AG08396 (cell line): Measurements from ENCODE around the gene HOXA9.
A peak's percentile ranks its signal among the peaks of the same experiment; 100 is the strongest.

ENCODE experiments used
- DNase-seq: peaks from one replicate; pipeline ENCODE4 v3.0.0; 2012; ENCODE audit warnings: low spot score, mixed read lengths

HOXA9 gene

DNA sequence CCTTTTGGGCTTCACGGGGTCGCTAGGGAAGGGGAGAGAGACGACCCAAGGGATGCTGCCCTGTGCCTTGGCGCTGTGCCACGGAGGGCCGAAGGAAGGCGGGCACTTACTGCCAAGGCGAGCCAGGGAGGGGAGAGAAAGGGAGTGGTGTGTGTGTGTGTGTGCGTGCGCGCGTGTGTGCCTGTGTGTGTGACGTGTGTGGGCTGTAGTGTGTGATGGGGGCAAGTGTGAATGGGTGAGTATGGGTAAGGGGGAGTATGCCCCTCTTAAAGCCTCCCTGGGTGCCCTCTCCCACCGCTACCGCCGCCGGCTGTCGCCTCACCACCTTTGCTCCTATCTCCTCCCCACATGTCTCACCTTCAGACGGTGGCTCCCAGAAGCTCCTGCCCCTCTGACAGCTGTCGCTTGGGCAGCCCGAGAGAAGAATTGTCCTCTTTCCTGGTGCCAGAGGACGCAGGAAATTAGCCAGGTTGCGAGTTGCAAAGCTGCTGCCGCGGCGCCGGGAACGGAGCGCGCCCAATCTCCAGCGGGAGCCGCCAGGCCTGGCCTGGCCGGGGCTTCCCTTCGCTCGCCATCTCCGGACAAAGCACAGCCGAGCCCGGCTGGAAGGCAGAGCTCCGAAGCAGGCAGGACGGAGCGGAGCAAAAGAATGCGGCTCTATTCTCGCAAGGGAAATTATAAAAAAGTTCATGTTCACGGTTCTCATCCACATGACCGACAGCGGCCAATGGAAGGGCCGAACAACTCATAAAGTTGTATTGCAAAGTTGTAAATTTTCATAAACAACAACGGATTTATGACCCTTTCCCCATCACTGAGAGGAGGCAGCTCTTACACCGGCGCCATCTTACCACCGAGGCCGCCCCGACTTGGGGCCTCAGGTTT, 13.2 kb downstream of the HOXA9 start, which contains the start of gene HOXA3:
TSS of gene HOXA3 (minus strand) at position 653 of the 885 bp plus-strand sequence. CDS start 41,943 bp downstream, outside the sequence.
- peak; percentile 69 for DNase-seq

DNA sequence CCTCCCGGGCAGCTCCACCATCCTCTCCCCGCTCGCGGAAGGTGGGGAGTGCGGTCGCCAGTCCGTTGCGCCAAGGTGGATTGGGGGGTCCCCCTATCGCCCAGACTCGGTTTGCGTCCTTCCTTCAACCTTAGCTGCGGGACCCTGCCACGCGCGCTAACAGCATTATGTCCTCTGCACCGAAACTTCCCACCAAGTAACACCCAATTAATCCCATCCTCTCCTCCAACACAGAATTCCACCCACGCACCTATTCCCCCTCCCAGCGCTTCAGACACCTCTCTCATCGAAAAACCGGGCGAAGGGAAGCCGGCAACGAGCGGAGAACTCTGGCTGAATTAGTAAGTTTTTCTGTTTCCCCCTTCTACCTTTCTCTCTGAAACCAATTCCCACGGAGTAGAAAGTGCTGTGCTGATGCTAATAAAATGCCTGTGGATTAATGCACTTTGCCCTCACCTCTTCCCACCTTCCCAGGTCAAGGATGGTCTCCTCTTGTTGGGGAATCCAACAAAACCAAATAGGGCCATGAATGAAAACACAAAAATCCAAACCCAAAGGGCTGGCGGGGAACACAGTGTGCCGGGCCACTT, 13.9 kb downstream of the HOXA9 start:
- no peak for DNase-seq

DNA sequence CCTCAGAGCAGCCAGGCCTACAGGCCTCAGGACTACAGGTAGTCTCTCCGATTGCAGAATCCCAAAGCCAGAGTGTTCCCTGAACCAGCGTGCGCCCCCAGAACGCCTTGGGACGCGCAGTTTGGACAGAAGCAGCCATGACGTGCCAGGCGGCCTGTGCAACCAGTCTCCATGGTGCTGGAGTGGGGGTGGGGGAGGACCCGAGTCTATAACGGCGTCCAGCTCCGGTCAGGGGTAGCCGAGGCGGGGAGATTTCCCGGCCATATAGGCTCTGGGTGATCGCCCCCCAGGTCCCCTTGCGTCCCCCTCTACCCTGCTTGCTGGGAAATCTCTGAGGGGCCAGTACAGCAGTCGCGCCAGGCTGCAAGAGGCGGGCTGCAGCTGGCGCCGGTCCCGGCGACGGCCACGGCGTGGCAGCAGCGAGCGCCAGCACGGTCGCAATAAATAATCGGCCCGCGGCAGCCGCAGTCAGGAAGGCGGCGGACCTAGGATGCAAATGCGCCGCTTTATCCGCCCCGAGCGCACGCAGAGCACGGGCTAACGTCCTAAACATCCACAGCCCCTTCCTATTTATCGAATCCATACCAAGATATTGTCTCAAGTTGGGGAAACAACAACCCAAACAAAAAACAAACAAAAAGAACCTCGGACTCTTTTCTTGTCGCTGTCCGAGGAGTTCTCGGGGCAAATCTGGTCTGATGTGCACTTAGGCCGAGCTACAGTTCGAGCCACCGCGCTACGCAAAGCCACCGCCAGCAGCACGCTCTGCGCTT, 14.6 kb downstream of the HOXA9 start:
- peak; percentile 92 for DNase-seq

DNA sequence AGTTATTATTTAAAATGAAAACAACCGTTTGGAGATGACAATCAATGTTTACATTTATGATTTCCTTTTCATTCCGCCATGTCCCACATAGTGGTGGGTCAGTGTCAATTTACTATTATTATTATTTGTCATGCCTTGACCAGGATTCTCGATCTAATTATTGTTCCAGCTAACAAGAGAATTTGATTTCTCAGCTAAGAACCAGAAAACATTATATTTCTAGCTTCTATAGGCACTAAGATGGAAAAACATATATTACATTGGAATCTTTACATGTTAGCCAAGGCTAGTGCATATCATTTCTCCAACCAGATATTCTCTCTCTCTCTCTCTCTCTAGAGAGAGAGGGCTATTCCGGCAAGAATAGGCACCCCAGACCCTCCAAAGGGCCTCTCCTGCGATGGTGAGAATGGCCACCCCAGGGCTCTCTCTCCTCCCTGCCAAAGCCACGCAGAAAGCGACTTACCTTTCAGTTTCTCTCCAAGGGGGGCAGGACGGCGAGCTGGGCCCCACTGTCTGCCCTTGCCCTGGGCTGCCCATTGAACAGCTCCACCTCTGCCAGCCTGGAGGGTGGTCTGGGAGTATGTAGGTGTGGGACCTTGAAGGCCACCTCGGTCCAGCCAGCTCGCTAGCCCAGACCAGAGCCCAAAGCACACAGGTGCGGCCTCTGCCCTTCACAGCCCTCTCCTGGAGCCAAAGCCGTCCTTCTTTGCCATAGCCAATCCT, 15.3 kb downstream of the HOXA9 start:
- no peak for DNase-seq

DNA sequence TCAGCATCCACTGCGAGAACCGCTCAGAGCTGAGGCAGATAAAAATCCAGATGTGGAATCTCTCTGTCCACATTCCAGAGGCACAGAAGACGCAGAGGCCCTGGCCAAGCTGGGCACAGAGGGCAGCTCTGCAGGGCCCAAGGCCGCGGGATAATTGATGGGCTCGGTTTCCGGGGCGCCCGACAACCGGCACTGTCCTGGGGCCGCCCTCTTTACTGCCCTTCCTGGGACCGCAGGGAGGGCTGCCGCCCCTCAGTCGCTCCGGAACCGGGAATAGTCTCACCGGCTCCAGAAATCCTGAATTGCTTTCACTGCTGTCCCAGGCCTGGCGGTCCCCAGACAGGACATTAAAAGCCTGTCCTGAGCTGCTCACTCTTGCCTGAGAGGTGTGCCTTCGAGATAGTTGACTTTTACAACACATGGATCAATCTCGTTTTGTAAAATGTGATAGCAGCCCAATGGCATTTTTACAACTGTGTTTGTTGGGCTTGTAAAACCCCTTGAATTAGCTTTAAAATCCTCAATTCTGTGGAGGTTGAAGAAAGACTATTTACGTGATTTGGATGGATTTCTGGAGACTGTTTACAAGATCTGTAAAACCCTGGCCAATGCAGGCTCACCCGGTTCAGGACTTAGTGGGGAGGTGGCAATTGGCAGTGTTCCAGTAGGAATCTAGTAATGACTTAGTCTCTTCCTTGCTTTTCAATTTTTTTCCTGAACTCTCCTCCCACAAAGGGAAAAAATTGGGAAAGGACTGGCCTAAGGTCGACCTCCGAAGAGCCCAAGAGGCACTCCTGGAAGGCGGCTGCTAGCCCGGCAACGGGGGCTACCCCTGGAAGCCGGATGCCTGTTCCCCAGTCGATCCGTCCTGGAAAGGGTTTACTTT, 16.3 kb downstream of the HOXA9 start:
- DNase-seq, result peak; percentile 52

DNA sequence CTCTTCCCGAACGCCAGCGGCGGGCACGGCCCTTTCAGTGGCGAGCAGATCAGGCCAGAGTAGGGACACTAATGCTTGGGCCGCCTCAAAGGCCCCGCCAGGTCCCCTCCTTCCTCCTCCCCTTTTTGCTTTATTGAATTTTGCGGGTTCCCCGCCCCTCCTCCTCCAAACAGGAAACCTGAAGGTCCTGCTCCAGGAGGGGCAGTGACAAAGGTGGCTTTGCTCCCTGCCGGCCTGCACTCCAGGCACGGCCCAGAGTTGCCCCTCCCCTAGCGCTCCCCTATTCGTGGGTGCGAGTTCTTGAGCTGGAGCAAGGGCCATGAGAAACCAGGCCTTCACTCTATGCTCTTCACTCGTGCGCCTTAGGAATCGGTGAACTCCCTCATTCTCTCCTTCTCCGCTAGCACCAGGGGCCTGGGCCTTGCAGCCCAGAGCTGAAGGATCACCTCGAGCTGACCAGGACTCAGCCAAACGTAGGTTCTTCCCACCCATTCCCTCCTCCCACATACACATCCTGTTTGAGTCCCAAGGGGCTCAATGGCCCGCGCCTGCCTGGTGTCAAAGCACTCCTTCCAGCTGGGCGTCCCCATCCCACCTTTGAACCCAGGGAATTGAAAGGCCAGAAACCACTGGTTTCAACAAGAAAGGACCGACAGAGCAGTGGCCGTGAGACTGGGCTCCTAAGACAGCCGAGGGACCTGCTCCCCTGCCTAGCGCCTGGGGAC, 17.1 kb downstream of the HOXA9 start:
- peak; percentile 51 for DNase-seq

DNA sequence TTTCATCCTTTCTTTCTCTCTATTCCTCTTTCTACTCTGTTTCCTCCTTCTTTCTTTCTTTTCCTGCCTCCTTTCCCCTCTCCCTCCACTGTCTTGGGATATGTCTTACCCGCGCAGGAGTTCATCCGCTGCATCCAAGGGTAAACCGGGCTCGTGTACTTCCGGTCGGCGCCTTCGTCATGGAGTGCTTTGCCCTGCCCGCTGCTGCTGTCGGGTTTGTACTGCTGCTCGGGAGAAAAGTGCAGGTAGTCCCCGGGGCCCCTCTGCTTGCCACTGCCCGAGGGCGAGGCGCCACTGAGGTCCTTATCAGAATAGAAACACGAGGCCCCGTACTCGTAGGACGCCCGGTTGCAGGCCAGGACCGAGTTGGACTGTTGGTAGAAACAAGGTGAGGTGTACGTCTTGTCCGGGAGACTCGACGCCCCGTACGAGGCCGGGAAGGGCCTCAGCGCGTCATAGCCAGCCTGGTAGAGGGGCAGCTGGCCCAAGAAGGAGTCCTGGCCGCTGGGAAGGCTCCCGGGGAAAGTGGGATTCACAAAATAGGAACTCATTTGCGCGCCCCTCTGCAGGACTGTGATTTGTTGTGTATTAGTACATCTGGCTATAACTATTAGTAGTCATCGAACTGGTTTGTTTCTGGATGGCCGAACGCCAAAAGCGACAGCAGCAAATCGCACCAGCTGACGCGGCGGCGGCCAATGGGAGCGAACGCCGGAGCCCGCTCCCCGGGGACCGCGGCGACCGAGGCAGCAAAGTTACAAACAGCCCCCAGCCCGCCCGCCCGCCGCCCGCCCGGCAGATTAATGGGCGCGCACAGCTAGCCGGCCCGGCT, 17.9 kb downstream of the HOXA9 start, which contains the start of gene HOXA6:
TSS of gene HOXA6 (minus strand) at position 576 of the 832 bp plus-strand sequence. CDS start at position 551, 25 bp downstream.
- DNase-seq, result peak; percentile 80

DNA sequence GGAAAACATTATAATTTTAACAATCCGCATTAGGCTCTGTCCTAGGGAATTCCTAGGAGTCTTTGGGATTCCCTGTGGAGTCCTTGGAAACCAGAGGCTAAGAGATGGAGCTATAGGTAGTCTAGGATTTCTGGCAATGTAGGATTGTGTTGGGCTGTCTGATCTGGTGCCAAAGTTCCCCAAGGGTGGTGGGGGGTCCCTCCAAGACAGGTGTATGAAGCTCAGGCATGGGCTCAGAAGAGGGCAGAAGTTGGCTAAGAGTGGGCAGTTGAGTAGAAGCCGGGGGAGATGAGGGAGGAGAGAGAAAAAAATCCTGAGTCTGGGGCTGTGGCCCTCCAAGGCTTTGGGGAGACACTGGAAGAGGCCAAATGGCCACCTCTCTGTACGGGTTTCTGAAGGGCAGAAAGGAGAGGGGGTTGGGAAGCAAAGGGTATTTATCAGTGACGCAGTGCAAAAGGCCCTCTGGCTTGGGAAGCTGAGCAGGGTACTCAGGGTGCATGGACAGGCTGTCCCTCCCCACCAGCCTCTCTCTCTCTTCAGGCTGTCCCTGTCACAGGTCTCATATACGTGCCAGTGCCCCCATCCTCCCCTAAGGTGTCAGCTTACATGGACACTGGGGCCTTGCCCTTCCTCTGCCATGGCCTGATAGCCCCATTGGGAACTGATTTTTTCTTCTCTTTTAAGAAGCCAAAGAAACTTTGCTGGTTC, 18.7 kb downstream of the HOXA9 start:
- DNase-seq, result no peak

DNA sequence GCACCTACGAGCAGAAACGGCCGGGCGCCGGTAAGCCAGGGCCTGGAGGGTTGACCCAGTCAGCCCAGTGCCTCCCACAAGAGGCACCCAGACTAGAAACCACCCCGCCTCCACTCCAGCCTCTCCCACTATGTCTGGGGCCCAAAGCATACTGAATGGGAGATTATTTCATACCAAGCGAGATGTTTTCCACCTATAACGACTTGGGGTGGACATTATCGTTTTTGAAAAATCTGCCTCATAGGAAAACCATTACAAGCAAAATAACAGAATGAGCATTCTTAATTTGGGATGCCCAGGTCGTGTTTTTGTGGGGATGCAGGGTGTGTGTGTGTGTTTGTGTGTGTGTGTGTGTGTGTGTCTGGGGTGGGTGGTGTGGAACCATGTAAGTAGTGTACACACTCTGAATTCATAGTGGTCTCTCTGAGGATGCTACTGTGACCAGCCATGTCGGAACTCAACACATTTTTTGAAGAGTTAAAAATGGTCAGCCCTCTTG, 19.4 kb downstream of the HOXA9 start:
- DNase-seq, result no peak

DNA sequence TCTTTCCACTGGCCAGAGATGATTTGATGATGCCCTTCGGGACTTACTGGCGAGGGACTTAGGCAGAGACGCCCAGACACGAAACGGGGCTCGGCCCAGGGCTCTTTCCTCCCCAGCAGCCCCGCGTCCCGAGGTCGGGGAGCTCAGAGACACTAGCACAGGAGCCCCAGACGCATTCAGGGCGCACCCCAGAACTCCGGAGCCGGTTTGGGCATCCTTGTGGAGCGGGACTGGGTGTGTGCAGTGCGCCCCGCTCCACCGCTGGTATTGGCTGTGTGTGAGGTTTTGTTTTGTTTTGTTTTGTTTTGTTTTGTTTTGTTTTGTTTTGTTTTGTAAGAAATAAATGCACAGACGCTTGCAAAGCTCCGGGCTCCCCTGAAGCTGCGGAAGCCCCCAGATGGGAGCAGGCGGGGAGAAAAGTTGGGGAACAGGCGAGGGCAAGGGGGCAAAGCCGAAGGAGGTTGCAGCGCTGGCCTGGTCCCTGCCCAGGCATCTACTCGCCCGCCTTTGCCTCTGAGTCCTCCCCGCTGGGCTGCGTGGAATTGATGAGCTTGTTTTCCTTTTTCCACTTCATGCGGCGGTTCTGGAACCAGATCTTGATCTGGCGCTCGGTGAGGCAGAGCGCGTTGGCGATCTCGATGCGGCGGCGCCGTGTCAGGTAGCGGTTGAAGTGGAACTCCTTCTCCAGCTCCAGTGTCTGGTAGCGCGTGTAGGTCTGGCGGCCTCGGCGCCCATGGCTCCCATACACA, 20.0 kb downstream of the HOXA9 start:
- DNase-seq, result no peak

DNA sequence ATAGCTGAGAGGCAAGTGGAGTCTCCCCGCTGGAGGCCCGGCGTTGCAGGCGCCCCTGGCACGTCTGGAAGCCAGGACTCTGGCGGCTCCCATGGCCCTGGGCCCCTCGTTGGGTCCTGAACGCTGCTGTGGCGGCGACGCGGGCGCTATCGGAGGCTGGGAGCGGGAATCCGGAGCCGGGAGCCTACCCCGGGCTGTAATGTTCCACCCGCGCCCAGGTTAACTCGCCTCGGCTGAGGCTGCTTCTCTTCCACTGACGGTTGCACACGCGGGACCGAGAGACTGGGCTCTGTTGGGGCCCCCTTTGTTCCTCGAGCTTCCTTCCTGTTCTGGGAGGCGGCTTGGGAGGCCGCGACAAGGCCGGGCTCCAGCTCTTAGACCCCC, 20.6 kb downstream of the HOXA9 start:
- DNase-seq, result no peak

DNA sequence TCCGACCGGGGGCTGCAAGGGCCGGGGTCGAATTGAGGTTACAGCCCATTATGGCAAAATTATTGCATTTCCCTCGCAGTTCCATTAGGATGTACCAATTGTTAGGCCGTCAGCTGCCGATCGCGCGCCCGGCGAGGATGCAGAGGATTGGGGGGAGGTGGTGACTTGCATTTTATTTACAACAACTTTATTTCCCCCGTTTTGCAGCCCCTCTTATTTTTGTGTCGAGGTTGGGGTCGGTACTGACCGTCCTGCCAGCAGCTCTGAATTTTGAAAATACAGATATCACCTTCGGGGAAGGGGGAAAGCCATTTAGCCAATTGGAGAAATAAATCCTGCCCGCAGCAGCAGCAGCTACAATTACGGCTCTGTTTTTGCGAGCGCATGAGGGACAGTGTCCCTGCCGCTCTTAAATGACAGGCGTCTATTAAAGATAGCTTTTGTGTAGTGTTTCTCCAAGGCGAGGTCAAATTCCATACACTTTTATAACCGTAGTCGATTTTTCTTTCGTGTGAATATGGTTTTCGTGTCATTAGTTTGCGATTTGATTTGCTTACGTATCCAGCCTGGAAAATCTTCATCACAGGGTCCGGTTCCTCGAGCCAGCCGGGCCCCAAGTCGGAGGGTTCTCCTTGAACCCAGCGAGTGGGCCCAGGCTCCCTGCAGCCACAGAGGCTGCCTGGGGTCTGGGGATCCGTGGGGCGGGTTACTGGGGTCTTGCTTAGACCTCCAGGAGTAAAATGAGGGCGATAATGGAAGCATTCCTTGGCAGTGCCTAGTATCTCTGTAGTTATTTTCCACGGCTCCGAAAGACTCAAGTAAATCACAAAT, 21.2 kb downstream of the HOXA9 start:
- DNase-seq, result no peak

DNA sequence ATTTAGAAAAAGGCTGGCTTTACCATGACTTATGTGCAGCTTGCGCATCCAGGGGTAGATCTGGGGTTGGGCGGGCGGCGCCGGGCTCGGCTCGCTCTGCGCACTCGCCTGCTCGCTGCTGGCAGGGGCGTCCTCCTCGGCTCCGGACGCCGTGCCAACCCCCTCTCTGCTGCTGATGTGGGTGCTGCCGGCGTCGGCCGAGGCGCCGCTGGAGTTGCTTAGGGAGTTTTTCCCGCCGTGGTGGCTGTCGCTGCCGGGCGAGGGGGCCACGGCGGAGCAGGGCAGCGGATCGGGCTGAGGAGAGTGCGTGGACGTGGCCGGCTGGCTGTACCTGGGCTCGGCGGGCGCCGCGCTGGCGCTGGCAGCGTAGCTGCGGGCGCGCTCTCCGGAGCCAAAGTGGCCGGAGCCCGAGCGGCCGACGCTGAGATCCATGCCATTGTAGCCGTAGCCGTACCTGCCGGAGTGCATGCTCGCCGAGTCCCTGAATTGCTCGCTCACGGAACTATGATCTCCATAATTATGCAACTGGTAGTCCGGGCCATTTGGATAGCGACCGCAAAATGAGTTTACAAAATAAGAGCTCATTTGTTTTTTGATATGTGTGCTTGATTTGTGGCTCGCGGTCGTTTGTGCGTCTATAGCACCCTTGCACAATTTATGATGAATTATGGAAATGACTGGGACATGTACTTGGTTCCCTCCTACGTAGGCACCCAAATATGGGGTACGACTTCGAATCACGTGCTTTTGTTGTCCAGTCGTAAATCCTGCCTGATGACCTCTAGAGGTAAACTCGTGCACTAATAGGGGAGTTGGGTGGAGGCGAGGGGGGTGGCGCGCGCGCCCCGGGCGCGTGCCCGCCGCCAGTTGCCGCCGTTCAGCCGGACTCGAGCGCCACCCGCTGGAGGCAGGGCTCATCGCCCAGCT, 22.1 kb downstream of the HOXA9 start, which contains the start of gene HOXA5:
TSS of gene HOXA5 (minus strand) at position 659 of the 927 bp plus-strand sequence. CDS start at position 585, 74 bp downstream.
- DNase-seq, result peak; percentile 97

DNA sequence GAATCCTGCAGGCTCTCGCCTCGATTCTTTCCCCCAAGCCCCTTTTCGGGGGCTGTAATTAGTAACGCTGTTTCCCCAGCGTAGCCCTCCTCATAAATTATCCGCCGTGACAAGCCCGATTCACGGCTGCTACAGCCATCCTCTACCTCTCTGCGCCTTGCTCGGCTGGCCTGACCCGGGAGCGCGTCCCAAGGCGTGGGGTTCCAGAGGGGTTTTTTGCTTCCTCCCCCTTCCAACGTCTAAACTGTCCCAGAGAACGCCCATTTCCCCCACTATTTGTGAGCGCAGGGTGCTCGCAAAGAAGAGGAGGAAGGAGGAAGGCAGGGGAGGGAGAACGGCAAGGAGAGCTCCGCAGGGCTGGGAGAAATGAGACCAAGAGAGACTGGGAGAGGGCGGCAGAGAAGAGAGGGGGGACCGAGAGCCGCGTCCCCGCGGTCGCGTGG, 22.7 kb downstream of the HOXA9 start:
- DNase-seq, result no peak

DNA sequence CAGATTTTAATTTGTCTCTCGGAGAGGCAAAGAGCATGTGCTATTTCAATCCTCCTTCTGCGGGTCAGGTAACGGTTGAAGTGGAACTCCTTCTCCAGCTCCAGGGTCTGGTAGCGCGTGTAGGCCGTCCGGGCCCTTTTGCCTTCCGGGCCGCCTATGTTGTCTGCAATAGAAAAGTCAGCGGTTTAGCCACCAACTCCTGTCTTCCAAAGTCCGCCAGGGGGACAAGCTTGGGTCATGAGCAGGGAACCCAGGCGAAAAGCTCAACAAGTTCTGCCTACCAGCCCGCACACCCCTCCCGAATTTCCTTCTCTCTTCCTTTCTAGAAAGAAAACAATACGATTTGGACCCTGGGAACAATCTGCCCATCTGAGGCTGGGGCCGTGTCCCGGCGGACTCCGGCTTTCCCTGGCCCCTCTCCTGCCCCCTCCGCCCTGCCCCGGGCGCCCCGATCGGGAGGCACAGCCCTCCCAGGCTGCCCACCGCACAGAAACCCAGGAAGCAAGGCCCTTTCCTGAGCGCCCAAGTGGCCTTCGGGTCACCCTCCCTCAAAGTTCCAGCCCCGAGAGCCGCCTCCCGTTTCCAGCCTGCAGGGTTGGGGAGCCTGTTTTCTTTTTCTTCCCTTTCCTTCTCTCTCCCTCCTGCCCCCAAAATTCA, 23.3 kb downstream of the HOXA9 start:
- DNase-seq, result peak; percentile 67
